ENCODE results near the gene HAUS8.
"Not testable (repeated sequence)": the region's sequence is repeated elsewhere in the genome, so short reads cannot be mapped to it uniquely, and the experiment has no call there.

HAUS8 gene

GRCh38 chr19:17035842-17036424, 39.3 kb downstream of the HAUS8 start:
- DNase-seq (ENCODE audit: low read depth, low spot score), result no peak

GRCh38 chr19:17031741-17032140, 43.5 kb downstream of the HAUS8 start:
- no peak for DNase-seq (ENCODE audit: low read depth, low spot score)

- no peak for DNase-seq (ENCODE audit: low read depth, low spot score)
Observed at GRCh38 chr19:17027535-17027975, 47.7 kb downstream of the HAUS8 start.

GRCh38 chr19:17026706-17027534, 48.3 kb downstream of the HAUS8 start, which contains the start of gene CPAMD8:
Gene CPAMD8, minus strand, starts transcription at chr19:17026810. Its CDS starts 168 bp downstream, at chr19:17026642.
- no peak for DNase-seq (ENCODE audit: low read depth, low spot score)

- DNase-seq (ENCODE audit: low read depth, low spot score), result no peak
Observed at GRCh38 chr19:17025991-17026658, 49.1 kb downstream of the HAUS8 start.

- peak; percentile 32 for DNase-seq (ENCODE audit: low read depth, low spot score)
Observed at GRCh38 chr19:17025361-17025760, 49.9 kb downstream of the HAUS8 start.

GRCh38 chr19:17024941-17025340, 50.3 kb downstream of the HAUS8 start:
- DNase-seq (ENCODE audit: low read depth, low spot score), result not testable (repeated sequence)

- DNase-seq (ENCODE audit: low read depth, low spot score), result no peak
Observed at GRCh38 chr19:17023805-17024204, 51.4 kb downstream of the HAUS8 start.

- no peak for DNase-seq (ENCODE audit: low read depth, low spot score)
Observed at GRCh38 chr19:17022738-17023137, 52.5 kb downstream of the HAUS8 start.

GRCh38 chr19:17021793-17022590, 53.3 kb downstream of the HAUS8 start:
- DNase-seq (ENCODE audit: low read depth, low spot score), result no peak

- DNase-seq (ENCODE audit: low read depth, low spot score), result no peak
Observed at GRCh38 chr19:17021328-17021727, 53.9 kb downstream of the HAUS8 start.

- DNase-seq (ENCODE audit: low read depth, low spot score), result no peak
Observed at GRCh38 chr19:17020823-17021222, 54.4 kb downstream of the HAUS8 start.

- DNase-seq (ENCODE audit: low read depth, low spot score), result no peak
Observed at GRCh38 chr19:17020385-17020784, 54.9 kb downstream of the HAUS8 start.

- DNase-seq (ENCODE audit: low read depth, low spot score), result not testable (repeated sequence)
Observed at GRCh38 chr19:17014212-17014861, 60.9 kb downstream of the HAUS8 start.

- DNase-seq (ENCODE audit: low read depth, low spot score), result no peak
Observed at GRCh38 chr19:17011485-17011884, 63.8 kb downstream of the HAUS8 start.

GRCh38 chr19:17006579-17006978, 68.7 kb downstream of the HAUS8 start:
- no peak for DNase-seq (ENCODE audit: low read depth, low spot score)

- DNase-seq (ENCODE audit: low read depth, low spot score), result no peak
Observed at GRCh38 chr19:17005000-17005399, 70.3 kb downstream of the HAUS8 start.

GRCh38 chr19:17004386-17004785, 70.9 kb downstream of the HAUS8 start:
- DNase-seq (ENCODE audit: low read depth, low spot score), result no peak

- DNase-seq (ENCODE audit: low read depth, low spot score), result no peak
Observed at GRCh38 chr19:17002455-17002854, 72.8 kb downstream of the HAUS8 start.

GRCh38 chr19:17001603-17002183, 73.6 kb downstream of the HAUS8 start:
- DNase-seq (ENCODE audit: low read depth, low spot score), result no peak

All from ELF-1 (cell line).